ENCODE measurements around the gene SEC61B. TPM values are rescaled to one million over a fixed set of nuclear protein-coding genes. Genes with fewer than 3 reads are reported as not detected.

Gene SEC61B
- total and polyA plus RNA-seq, 2 donors (not counting 3 experiments of a cell fraction or from before 2014, with no cell fraction given), result 242 to 594 TPM

Small RNA genes within 50 kb of the gene (small RNA-seq; reads per million reads assigned to genes)
- not detected for gene RN7SL794P (ENCODE audit: insufficient read depth, insufficient read length, low read depth, low replicate concordance)

Other genes with a start within 250 kb of the SEC61B start
- 17.7 and 18.6 TPM in 2 replicates for gene TGFBR1, start 117.2 kb upstream of the SEC61B start, total RNA-seq
- 5.6 and 5.8 TPM in 2 replicates for gene TGFBR1, start 117.2 kb upstream of the SEC61B start, polyA plus RNA-seq
- 31.4 and 32.4 TPM in 2 replicates for gene ALG2, start 340 bp upstream of the SEC61B start, total RNA-seq
- 40.7 and 42.7 TPM in 2 replicates for gene ALG2, start 340 bp upstream of the SEC61B start, polyA plus RNA-seq

All from endothelial cell of umbilical vein (primary cell).